ENCODE data around the gene CACNA1B.

Gene CACNA1B

DNA sequence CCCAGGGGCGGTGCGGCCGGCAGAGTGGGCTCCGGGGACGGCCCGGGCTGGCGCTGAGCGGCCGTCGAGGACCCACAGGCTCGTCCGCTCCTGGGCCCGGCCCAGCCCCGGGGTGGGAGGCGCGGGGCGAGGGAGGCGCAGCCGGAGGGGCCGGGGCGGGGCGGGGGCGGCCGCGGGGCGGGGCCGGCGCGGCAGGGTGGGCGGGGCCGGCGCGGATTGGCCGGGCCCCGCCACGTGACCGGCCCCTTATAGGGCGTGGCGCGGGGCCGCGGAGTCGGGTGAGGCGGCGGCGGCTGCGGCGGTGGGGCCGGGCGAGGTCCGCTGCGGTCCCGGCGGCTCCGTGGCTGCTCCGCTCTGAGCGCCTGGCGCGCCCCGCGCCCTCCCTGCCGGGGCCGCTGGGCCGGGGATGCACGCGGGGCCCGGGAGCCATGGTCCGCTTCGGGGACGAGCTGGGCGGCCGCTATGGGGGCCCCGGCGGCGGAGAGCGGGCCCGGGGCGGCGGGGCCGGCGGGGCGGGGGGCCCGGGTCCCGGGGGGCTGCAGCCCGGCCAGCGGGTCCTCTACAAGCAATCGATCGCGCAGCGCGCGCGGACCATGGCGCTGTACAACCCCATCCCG, at the start of gene CACNA1B:
CACNA1B (plus strand) TSS at position 277 of the 617 bp plus-strand sequence; CDS start at position 429, 152 bp downstream.
- peak; percentile 81 for DNase-seq

DNA sequence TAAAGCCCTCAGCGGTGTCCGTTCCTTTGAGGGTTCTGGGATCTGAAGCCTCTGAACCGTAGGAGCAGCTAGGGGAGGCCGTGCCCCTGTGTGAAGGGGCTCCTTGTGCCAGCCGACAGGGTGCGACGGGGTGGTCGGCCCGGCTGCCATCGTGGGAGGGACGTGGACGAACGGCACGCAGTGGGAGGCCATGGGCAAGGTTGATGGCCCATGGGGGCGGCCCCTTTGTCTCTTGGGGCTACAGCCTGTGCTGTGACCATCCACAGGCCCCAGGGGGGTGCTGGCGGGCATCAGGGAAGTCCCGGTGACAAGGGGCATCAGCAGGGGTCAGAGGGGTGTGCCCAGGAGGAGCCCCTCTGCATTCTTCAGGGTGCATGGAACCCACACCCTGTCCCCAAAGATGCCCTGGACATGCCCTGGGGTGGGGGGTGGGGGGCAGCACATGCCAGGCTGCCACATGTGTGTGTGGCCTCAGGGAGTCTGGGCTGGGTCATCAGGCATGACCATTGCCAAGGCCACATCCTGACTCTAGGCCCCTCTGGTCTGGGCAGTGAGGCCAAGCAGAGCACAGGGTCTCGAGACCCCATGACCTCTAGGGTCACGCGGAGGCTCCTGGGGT, 49.6 kb upstream of the CACNA1B start:
- DNase-seq: no peak

DNA sequence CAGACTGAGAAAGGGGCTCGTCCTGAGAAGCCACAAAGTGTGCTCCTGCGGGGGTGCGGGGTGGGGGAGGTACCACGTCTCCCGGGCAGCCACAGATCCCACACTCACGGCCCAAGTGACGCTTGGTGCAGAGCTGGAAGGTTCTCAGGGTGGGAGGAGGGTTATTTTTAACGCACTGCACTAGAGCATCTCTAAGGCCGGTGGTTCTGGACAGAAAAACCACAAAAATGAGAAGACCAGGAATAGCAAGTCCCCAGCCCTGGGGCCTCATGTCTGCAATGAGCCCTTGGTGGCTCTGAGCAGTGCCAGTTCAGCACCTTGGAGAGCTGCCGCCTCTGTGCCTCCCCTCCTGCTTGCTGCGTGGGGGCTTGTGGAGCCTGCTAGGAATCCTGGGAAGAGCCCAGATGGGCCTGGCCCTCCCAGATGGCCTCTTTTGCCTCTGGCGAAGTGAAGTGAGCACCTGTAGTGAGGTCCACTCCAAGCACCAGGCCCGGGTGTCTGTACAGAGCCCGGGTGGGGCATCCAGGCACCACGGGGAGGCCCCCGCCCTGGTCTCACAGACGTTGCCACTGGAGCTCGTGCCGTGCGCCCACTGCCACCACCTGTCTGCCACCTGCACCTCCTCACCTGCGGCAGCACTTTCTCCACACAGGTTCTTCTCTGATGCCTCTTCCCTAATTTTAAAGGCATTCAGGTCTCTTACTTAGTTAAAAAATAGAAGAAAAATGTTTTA, 48.9 kb upstream of the CACNA1B start:
- no peak for DNase-seq

DNA sequence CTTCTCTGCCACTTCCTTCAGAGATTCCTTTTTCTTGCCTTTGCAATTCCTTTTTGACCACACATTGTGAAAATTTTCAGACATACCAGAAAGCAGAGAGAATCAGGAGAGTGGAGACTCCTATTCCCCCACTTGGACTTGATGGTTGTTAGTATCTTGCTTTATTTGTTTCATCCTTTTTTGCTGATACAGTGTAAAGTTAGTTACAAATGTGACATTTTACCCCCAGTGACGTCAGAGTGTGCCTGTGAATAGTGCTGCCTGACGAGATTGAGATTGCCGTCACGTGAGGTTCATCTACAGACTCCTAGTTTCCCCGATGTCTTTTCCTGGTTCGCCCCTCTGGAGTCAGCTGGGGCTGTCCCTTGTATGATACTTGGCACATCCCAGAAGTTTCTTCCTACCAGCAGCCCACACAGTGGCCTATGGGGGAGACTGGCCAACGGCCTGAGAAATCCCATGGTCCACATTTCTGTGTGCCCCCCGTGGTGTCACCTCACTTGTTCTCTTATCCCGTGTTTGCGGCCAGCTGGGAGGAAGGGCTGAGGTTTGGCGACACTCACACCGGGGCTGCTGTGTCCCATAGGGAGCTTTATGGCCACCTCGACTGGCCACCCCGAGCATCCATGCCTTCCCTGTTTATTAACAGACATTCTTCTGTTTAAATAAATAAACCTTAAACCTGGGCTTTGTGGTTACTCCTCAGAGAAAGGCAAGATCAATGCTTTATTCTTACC, 48.2 kb upstream of the CACNA1B start:
- no peak for DNase-seq

DNA sequence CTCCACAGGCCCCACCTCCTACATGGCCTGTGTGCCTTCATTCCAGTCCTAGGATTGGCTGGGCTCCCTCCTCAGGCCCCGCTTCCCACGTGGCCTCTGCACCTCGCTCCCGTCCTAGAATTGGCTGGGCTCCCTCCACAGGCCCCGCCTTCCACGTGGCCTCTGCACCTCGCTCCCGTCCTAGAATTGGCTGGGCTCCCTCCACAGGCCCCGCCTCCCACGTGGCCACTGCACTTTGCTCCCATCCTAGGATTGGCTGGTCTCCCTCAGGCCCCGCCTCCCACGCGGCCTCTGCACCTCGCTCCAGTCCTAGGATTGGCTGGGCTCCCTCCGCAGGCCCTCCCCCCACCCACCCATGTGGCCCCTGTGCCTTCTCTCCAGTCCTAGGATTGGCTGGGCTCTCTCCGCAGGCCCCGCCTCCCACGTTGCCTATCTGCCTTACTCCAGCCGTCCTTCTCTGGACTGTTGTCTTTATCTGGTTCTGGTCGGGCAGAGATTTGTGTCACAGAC, 45.3 kb upstream of the CACNA1B start:
- no peak for DNase-seq

DNA sequence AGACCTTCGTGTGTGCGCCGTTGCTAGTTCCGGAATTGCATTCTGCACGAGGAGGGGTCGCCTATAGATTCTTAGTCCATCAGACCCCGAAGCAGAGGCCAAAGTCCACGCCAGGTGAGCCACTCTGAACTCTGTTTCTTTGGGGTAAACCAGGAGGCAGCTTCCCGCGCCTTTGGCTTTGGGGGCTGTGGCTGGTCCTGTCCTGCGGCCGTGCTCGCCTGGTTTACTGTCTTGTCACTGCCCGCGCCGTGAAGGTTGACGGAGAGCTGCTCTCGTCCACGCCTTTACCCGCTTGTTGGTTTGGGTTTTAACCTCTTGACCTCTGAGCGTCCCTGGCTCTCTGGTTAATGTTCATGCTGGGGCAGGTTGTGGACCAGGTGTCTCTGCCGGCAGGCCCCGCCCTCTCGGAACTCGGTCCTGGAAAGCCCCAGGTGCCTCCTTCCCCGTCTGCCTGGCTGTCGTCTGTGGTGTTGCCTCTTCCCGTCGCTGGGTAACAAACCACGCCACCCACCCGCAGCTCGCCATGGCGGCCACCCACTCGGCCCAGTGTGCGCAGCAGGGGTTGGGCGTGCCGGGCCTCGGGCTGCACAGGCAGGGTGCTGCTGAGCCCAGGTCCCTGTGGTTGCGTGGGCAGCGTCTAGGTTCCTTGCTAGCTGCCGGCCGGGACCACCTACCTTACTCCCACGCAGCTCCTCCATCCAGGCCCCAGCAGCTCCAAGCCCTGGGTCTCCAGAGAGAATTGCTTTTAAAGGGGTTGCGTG, 44.6 kb upstream of the CACNA1B start:
- no peak for DNase-seq

DNA sequence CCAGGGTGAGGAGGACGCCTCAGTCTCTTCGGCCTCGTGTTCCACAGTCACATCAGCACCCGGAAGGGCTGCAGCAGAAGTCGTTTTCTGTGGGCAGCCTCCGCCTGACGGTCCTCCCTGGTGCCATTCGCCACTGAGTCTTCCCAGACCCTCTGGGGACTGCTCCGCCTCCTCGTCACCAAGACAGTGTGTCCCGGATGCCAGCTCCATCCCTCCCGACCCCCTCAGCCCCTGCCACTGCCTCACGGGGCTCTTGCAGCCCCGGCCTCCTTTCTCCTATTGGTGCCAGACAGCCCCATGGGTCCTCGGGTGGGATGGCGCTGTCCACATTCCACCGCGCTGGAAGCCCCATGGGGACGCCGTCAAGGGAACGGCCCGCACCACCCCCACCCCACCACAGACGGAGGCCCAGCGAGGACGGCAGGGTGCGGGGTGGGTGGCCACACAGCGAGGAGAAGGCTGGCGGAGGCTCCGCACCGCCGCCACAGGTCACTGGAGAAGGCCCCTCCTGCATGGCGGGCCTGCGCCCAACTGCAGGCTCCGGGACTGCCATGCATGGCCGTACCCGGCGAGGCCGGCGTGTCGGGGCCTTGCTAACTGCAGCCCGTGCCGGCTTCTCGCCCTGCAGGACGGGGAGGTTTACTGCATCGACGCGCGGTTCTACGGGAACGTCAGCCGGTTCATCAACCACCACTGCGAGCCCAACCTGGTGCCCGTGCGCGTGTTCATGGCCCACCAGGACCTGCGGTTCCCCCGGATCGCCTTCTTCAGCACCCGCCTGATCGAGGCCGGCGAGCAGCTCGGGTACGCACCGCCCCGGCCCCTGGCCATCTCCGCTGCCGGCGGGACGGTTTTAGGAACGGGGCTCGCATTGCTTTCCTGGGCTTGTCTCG, 43.6 kb upstream of the CACNA1B start:
- DNase-seq: no peak

DNA sequence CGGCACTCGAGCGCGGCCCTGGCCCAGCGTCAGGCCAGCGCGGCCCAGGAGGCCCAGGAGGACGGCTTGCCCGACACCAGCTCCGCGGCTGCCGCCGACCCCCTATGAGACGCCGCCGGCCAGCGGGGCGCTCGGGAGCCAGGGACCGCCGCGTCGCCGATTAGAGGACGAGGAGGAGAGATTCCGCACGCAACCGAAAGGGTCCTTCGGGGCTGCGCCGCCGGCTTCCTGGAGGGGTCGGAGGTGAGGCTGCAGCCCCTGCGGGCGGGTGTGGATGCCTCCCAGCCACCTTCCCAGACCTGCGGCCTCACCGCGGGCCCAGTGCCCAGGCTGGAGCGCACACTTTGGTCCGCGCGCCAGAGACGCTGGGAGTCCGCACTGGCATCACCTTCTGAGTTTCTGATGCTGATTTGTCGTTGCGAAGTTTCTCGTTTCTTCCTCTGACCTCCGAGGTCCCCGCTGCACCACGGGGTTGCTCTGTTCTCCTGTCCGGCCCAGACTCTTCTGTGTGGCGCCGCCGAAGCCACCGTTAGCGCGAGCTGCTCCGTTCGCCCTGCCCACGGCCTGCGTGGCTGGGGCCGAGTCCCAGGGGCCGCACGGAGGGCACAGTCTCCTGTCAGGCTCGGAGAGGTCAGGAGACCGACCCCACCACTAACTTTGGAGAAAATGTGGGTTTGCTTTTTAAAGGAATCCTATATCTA, 42.6 kb upstream of the CACNA1B start:
- DNase-seq: no peak

DNA sequence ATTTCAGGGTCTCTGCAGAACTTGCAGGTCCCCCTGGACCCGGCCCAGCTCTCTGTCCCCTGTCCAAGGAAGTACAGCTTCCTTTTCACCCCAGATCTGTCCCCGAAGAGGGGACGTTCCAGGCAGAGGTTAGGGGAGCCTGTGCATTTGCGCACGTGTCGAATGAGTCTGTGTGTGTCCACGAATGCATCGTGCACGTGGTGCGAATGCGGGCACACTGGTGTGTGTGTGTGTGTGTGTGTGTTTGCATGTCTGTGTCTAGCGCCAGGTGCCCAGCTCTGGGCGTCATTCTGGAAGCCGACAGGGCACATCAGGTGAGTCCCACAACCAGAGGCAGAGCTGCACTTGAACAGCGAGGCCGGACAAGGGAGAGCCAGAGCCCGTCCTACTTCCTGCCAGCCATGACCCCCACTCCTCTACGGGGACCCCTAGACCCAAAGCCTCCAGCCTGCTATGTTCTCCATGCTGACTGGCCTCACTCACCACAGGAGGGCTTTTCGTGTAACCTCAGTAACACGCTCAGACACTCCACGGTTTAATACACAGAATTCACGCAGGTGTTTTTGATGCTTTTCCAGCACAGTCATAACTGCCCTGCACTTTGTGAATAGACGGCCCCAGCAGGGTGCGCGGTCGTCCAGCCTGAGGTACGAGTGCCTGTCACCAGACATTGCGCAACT, 41.3 kb upstream of the CACNA1B start:
- DNase-seq: no peak

DNA sequence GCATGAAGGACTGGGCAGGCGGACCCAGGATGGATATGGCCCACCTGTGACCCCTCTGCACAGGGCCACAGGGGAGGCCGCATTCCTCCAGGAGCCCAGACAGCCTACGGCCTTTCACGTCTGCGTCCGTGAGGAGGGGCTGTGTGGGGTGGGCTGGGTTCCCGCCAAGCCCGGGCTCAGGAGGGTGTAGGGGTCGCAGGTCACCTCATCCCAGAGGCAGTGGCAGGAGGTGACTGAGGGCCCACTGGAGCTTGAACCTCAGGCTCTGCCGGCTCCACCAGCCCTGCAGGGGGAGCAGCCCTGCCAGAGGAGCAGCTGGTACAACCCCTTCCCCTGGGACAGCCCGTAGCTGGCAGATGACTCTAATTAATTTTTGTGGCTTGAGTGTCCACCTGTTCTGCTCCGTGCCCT, 40.7 kb upstream of the CACNA1B start:
- no peak for DNase-seq

DNA sequence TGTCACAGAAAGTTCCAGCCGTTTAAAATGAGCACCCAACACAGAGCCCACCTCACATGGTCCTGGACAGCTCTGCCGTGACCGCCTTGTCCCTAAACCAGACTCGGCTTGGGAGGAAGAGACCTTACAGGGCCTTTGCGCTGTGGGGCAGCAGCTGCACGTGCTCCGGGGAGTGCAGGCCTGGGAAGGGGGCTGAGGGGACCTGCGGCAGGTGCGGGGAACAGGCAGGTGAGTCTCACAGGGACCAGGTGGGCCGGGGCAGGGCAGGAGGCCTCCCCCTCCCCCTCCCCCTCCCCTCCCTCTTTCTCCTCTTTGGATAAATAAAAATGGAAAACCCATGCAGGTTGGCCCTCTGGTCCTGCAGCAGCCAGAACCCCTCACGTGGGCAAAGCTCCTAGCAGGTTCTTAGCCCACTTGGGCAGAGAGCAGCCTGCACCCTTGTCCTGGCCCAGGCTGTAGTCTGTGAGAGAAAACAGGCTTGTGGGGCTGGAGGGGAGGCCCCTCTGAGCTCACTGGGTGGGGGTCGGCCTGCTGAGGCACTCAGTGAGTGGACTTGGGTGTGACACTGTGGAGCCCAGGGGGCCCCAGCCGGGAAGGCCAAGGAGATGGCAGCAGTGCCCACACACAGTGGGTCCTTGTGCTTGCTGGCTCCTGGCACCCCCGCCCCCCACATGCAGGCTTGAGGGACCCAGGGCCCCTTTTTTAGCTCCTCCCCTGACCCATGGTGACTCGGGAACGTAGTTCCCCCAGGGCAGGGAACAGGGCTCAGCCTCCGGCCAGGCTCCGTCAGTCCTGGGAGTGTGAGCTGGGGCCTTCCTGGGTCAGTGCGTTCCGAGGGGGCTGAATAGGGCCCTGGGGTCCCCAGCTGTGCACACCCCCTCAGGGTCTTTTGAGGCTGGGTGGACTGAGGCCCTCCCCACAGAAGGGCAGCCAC, 40.0 kb upstream of the CACNA1B start:
- DNase-seq: no peak

DNA sequence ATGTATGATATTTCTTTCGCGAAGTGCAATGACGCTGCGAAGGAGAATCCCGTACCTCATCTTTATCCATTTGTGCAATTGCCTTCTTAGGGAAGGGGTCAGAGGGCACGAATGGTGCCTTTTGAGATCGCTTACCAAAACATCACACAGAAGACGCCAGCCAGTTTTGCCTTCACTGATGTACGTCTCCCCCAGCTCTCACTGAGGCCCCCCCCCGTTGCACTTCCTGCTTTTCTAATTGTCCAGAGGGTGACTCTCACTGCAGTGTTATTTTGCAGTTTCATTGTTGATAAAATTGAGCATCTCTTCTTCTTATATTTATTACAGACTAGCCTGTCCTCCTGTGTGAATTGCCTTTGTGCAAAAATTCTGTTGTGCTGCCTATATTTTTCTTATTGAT, 39.0 kb upstream of the CACNA1B start:
- no peak for DNase-seq

DNA sequence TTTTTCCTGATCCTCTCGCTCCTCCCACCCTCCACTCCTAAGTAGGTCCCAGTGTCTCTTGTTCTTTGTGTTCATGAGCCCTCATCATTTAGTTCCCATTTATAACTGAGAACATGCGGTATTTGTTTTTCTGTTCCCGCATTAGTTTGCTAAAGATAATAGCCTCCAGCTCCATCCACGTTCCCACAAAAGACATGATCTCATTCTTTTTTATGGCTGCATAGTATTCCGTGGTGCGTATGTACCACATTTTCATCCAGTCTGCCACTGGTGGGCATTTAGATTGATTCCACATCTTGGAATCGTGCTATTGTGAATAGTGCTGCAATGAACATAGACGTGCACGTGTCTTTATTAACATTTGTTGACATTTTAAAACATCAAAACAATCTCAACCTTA, 34.2 kb upstream of the CACNA1B start:
- no peak for DNase-seq

DNA sequence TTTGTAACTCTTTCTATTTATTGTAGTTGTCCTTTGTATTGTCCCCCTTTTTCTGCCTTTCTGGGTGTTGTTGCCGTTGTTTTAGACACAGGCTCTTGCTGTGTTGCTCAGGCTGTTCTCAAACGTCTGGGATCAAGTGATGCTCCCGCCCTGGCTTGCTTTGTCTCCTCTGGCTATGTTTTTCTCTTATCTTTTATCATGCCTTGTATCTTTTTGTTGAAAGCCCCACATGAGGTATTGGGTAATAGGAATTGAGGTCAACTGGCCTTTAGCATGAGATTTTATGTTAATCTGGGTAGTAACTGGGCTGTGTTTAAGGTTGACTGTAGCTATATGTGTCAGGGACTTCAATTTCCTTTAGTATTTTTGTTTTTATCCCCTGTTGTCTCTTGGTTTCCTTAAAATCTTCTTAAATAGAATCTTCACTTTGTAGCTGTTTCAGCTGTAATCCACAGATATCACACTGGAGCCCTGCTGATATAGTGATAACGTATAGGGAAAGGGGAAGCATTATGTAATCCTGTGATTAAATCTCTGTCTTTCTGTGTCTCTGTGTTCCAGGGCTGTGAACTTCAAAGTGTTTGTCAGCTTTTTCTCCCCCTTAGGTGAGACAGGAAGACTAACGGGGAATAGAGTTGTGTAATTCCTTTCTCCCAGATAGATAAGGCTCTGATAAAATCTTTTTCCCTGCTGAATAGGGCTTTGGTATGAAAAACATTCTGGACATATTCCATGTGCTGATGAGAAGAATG, 25.9 kb upstream of the CACNA1B start:
- no peak for DNase-seq

DNA sequence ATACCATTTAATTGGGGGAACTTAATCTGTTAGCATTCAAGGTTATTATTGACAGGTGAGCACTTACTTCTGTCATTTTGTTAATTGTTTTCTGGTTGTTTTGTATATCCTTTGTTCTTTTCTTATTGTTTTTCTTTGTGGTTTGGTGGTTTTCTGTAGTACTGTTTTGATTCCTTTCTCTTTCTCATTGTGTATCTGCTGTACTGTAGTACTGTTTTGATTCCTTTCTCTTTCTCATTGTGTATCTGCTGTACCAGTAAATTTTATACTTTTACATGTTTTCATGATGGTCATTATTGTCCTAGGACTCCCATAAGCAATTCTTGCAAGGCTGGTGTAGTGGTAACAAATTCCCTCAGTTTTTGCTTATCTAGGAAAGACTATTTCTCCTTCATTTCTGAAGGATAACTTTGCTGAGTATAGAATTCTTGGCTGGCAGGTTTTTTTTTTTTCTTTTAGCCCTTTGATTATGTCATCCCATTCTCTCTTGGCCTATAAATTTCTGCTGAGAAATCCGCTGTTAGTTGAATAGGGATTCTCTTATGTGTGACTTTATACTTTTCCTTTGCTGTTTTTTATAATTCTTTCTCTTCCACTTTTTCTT, 24.1 kb upstream of the CACNA1B start:
- DNase-seq: no peak

DNA sequence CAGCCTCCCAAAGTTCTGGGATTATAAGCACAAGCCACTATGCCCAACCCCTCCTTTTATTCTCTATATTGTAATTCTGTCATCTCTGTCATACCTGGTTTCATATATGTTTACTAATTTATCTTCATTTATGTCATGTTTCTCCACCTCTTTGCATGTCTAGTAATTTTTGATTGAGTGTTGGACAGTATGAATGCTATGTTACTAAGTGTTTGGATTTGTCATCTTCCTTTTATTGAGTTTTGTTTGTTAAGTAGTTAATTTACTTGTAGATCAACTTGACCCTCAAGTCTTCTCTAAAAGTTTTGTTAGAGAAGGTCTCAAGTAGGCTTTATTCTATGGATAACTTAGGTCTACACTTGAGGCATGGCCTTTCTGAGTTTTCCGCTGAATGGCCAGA, 17.2 kb upstream of the CACNA1B start:
- no peak for DNase-seq

DNA sequence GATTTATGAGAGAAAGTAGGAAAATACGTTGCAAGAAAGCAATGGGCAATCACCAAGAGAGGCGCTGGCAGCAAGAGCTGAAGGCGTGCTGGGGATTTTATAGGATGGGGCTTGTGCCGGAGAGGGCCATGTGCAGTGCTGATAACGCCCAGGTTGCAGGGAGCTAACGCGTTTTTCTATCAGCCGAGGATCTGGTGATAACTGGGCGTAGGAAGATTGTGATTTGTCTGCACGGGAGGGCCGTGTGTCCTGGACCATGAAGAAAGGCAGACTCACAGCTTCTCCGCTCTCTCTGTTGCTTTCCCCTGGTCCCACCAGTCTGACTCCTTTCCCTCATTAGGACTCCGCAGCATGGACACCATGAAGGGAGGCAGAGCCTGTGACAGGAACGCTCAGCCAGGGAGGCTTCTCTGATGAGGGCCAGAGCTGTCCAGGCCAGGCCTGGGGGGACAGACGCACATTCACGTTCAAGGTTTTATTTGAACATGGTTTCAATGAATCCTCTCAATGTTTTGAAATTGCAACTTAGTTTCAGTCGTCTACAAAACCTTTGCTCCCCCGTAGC, 11.9 kb upstream of the CACNA1B start:
- no peak for DNase-seq

Measured in DMS53 (cell line).